ENCODE measurements around the gene LURAP1L.

LURAP1L gene

GRCh38 chr9:12833701-12834100 is 58.9 kb downstream of the LURAP1L start:
- H3K9me3 ChIP-seq (ENCODE audit: control insufficient read depth, insufficient read depth, low read length): no peaks in the 10 kb centered on the region
- H3K9ac ChIP-seq (ENCODE audit: low read depth, low read length): no peak overlapping the region
- H3K27ac ChIP-seq (ENCODE audit: low read depth, low read length): no peak overlapping the region
- H3K36me3 ChIP-seq (ENCODE audit: control insufficient read depth, insufficient read depth, low read length): no peaks in the 10 kb centered on the region
- no peak overlapping the region for H3K4me3 ChIP-seq (ENCODE audit: low read depth, low read length)
- no peaks in the 10 kb centered on the region for H3K27me3 ChIP-seq (ENCODE audit: control insufficient read depth, insufficient read depth, low read length)
- 0 out of 2 replicates have a peak, but pooled peaks cover under 1% of the 10 kb centered on the region for H3K4me1 ChIP-seq (ENCODE audit: control insufficient read depth, insufficient read depth, low read length)

- Histone ChIP-seq H3K4me3 (ENCODE audit: low read depth, low read length) (no peak overlapping the region), H3K27ac (ENCODE audit: low read depth, low read length) (no peak overlapping the region), H3K4me1 (ENCODE audit: control insufficient read depth, insufficient read depth, low read length) (no peaks in the 10 kb centered on the region), H3K27me3 (ENCODE audit: control insufficient read depth, insufficient read depth, low read length) (no peaks in the 10 kb centered on the region), H3K9ac (ENCODE audit: low read depth, low read length) (no peak overlapping the region), H3K36me3 (ENCODE audit: control insufficient read depth, insufficient read depth, low read length) (no peaks in the 10 kb centered on the region), H3K9me3 (ENCODE audit: control insufficient read depth, insufficient read depth, low read length) (no peaks in the 10 kb centered on the region)
Observed at GRCh38 chr9:12838546-12838945, 63.7 kb downstream of the LURAP1L start.

GRCh38 chr9:12843735-12844134 is 68.9 kb downstream of the LURAP1L start:
- Histone ChIP-seq H3K36me3 (ENCODE audit: control insufficient read depth, insufficient read depth, low read length) (no peaks in the 10 kb centered on the region), H3K4me1 (ENCODE audit: control insufficient read depth, insufficient read depth, low read length) (no peaks in the 10 kb centered on the region), H3K27ac (ENCODE audit: low read depth, low read length) (no peak overlapping the region), H3K4me3 (ENCODE audit: low read depth, low read length) (no peak overlapping the region), H3K9ac (ENCODE audit: low read depth, low read length) (no peak overlapping the region), H3K27me3 (ENCODE audit: control insufficient read depth, insufficient read depth, low read length) (no peaks in the 10 kb centered on the region), H3K9me3 (ENCODE audit: control insufficient read depth, insufficient read depth, low read length) (no peaks in the 10 kb centered on the region)

GRCh38 chr9:12846035-12846434 is 71.2 kb downstream of the LURAP1L start:
- Histone ChIP-seq H3K27ac (ENCODE audit: low read depth, low read length) (no peak overlapping the region), H3K27me3 (ENCODE audit: control insufficient read depth, insufficient read depth, low read length) (no peaks in the 10 kb centered on the region), H3K9ac (ENCODE audit: low read depth, low read length) (no peak overlapping the region), H3K4me3 (ENCODE audit: low read depth, low read length) (no peak overlapping the region), H3K9me3 (ENCODE audit: control insufficient read depth, insufficient read depth, low read length) (no peaks in the 10 kb centered on the region), H3K36me3 (ENCODE audit: control insufficient read depth, insufficient read depth, low read length) (no peaks in the 10 kb centered on the region), H3K4me1 (ENCODE audit: control insufficient read depth, insufficient read depth, low read length) (no peaks in the 10 kb centered on the region)

GRCh38 chr9:12847561-12847960 is 72.7 kb downstream of the LURAP1L start:
- Histone ChIP-seq H3K4me3 (ENCODE audit: low read depth, low read length) (no peak overlapping the region), H3K27ac (ENCODE audit: low read depth, low read length) (no peak overlapping the region), H3K4me1 (ENCODE audit: control insufficient read depth, insufficient read depth, low read length) (no peaks in the 10 kb centered on the region), H3K27me3 (ENCODE audit: control insufficient read depth, insufficient read depth, low read length) (no peaks in the 10 kb centered on the region), H3K9ac (ENCODE audit: low read depth, low read length) (no peak overlapping the region), H3K36me3 (ENCODE audit: control insufficient read depth, insufficient read depth, low read length) (no peaks in the 10 kb centered on the region), H3K9me3 (ENCODE audit: control insufficient read depth, insufficient read depth, low read length) (no peaks in the 10 kb centered on the region)

- Histone ChIP-seq H3K27me3 (ENCODE audit: control insufficient read depth, insufficient read depth, low read length) (no peaks in the 10 kb centered on the region), H3K4me1 (ENCODE audit: control insufficient read depth, insufficient read depth, low read length) (no peaks in the 10 kb centered on the region), H3K4me3 (ENCODE audit: low read depth, low read length) (no peak overlapping the region), H3K9me3 (ENCODE audit: control insufficient read depth, insufficient read depth, low read length) (no peaks in the 10 kb centered on the region), H3K27ac (ENCODE audit: low read depth, low read length) (no peak overlapping the region), H3K36me3 (ENCODE audit: control insufficient read depth, insufficient read depth, low read length) (no peaks in the 10 kb centered on the region), H3K9ac (ENCODE audit: low read depth, low read length) (no peak overlapping the region)
Observed at GRCh38 chr9:12849486-12850003, 74.7 kb downstream of the LURAP1L start.

GRCh38 chr9:12851341-12852090 is 76.7 kb downstream of the LURAP1L start:
- Histone ChIP-seq H3K27ac (ENCODE audit: low read depth, low read length) (no peak overlapping the region), H3K36me3 (ENCODE audit: control insufficient read depth, insufficient read depth, low read length) (no peaks in the 10 kb centered on the region), H3K27me3 (ENCODE audit: control insufficient read depth, insufficient read depth, low read length) (no peaks in the 10 kb centered on the region), H3K4me1 (ENCODE audit: control insufficient read depth, insufficient read depth, low read length) (peaks cover 7% of the 10 kb centered on the region), H3K9me3 (ENCODE audit: control insufficient read depth, insufficient read depth, low read length) (no peaks in the 10 kb centered on the region), H3K9ac (ENCODE audit: low read depth, low read length) (no peak overlapping the region), H3K4me3 (ENCODE audit: low read depth, low read length) (no peak overlapping the region)

- peaks cover 12% of the 10 kb centered on the region for H3K4me1 ChIP-seq (ENCODE audit: control insufficient read depth, insufficient read depth, low read length)
- no peaks in the 10 kb centered on the region for H3K36me3 ChIP-seq (ENCODE audit: control insufficient read depth, insufficient read depth, low read length)
- H3K27ac ChIP-seq (ENCODE audit: low read depth, low read length): no peak overlapping the region
- H3K9me3 ChIP-seq (ENCODE audit: control insufficient read depth, insufficient read depth, low read length): no peaks in the 10 kb centered on the region
- no peaks in the 10 kb centered on the region for H3K27me3 ChIP-seq (ENCODE audit: control insufficient read depth, insufficient read depth, low read length)
- H3K4me3 ChIP-seq (ENCODE audit: low read depth, low read length): no peak overlapping the region
- no peak overlapping the region for H3K9ac ChIP-seq (ENCODE audit: low read depth, low read length)
Observed at GRCh38 chr9:12853051-12853450, 78.2 kb downstream of the LURAP1L start.

- H3K4me1 ChIP-seq (ENCODE audit: control insufficient read depth, insufficient read depth, low read length): peaks cover 12% of the 10 kb centered on the region
- no peak overlapping the region for H3K4me3 ChIP-seq (ENCODE audit: low read depth, low read length)
- no peaks in the 10 kb centered on the region for H3K36me3 ChIP-seq (ENCODE audit: control insufficient read depth, insufficient read depth, low read length)
- no peaks in the 10 kb centered on the region for H3K27me3 ChIP-seq (ENCODE audit: control insufficient read depth, insufficient read depth, low read length)
- H3K27ac ChIP-seq (ENCODE audit: low read depth, low read length): no peak overlapping the region
- H3K9ac ChIP-seq (ENCODE audit: low read depth, low read length): no peak overlapping the region
- H3K9me3 ChIP-seq (ENCODE audit: control insufficient read depth, insufficient read depth, low read length): no peaks in the 10 kb centered on the region
Observed at GRCh38 chr9:12854221-12854620, 79.4 kb downstream of the LURAP1L start.

GRCh38 chr9:12855066-12855465 is 80.2 kb downstream of the LURAP1L start:
- no peaks in the 10 kb centered on the region for H3K27me3 ChIP-seq (ENCODE audit: control insufficient read depth, insufficient read depth, low read length)
- H3K4me1 ChIP-seq (ENCODE audit: control insufficient read depth, insufficient read depth, low read length): peaks cover 12% of the 10 kb centered on the region
- H3K27ac ChIP-seq (ENCODE audit: low read depth, low read length): no peak overlapping the region
- no peaks in the 10 kb centered on the region for H3K36me3 ChIP-seq (ENCODE audit: control insufficient read depth, insufficient read depth, low read length)
- no peak overlapping the region for H3K4me3 ChIP-seq (ENCODE audit: low read depth, low read length)
- no peaks in the 10 kb centered on the region for H3K9me3 ChIP-seq (ENCODE audit: control insufficient read depth, insufficient read depth, low read length)
- no peak overlapping the region for H3K9ac ChIP-seq (ENCODE audit: low read depth, low read length)

- Histone ChIP-seq H3K36me3 (ENCODE audit: control insufficient read depth, insufficient read depth, low read length) (no peaks in the 10 kb centered on the region), H3K27me3 (ENCODE audit: control insufficient read depth, insufficient read depth, low read length) (no peaks in the 10 kb centered on the region), H3K9me3 (ENCODE audit: control insufficient read depth, insufficient read depth, low read length) (no peaks in the 10 kb centered on the region), H3K4me1 (ENCODE audit: control insufficient read depth, insufficient read depth, low read length) (peaks cover 12% of the 10 kb centered on the region), H3K4me3 (ENCODE audit: low read depth, low read length) (no peak overlapping the region), H3K27ac (ENCODE audit: low read depth, low read length) (no peak overlapping the region), H3K9ac (ENCODE audit: low read depth, low read length) (no peak overlapping the region)
Observed at GRCh38 chr9:12856603-12857002, 81.8 kb downstream of the LURAP1L start.
